22Rv1 (cell line): ENCODE measurements around the gene SERPINE1.

ENCODE experiments used
- CTCF ChIP-seq: fragments of 450-650 bp; IDR thresholded peaks from 2 replicates; pipeline ENCODE4 v1.5.1; 2017; ENCODE audit warnings: mild to moderate bottlenecking
- ZFX ChIP-seq: fragments of 450-650 bp; IDR thresholded peaks from 2 replicates; pipeline ENCODE4 v1.6.1; 2017; ENCODE audit warnings: antibody characterized with exemption, borderline replicate concordance

GRCh38 chr7:101115215-101115614, 11.7 kb upstream of the SERPINE1 start:
- TF ChIP-seq CTCF (no peak), ZFX (no peak)
